SK-N-MC (cell line): ENCODE measurements around the gene HLA-DQB1.
"Not testable (repeated sequence)": the region's sequence is repeated elsewhere in the genome, so short reads cannot be mapped to it uniquely, and the experiment has no call there.

Experiments
- DNase-seq: peaks from one replicate; pipeline ENCODE4 v3.0.0-alpha.2; 2011; ENCODE audit warnings: low read depth, low spot score
- H3K27ac ChIP-seq: fragments of 200-600 bp; sonication (generic); 2 replicates; pipeline ENCODE4 v1.5.1; 2016; ENCODE audit warnings: mixed run types
- H3K36me3 ChIP-seq: fragments of 200-600 bp; sonication (generic); 2 replicates; pipeline ENCODE4 v1.6.1; 2017; ENCODE audit warnings: antibody characterized with exemption, low read length, mixed read lengths; ENCODE audit not compliant: insufficient read depth
- H3K4me3 ChIP-seq: fragments of 200-600 bp; sonication (generic); 2 replicates; pipeline ENCODE4 v1.5.1; 2016
- H3K9ac ChIP-seq: fragments of 200-600 bp; sonication (generic); 2 replicates; pipeline ENCODE4 v1.8.0; 2017; ENCODE audit warnings: mixed run types, mixed read lengths; ENCODE audit not compliant: insufficient read length
- H3K9me3 ChIP-seq: fragments of 200-600 bp; sonication (generic); 2 replicates; pipeline ENCODE4 v1.6.1; 2017; ENCODE audit warnings: low read depth, mild to moderate bottlenecking, antibody characterized with exemption, low read length, moderate library complexity, mixed read lengths
- EZH2 ChIP-seq: fragments of 200-600 bp; sonication (generic); IDR thresholded peaks from one replicate; pipeline ENCODE4 v1.6.1; 2017; ENCODE audit warnings: antibody characterized with exemption
- FOXP2 ChIP-seq: optimal IDR thresholded peaks from 2 replicates; pipeline ENCODE3; 2011; ENCODE audit warnings: mild to moderate bottlenecking, moderate library complexity; ENCODE audit not compliant: insufficient read depth; ENCODE audit errors: extremely low read length, control extremely low read depth
- POLR2AphosphoS5 ChIP-seq: IDR thresholded peaks from 2 replicates; pipeline ENCODE4 v1.6.1; 2012; ENCODE audit warnings: mild to moderate bottlenecking, low read depth, low read length, borderline replicate concordance

The HLA-DQB1 gene

GRCh38 chr6:32637883-32638282 lies 28.6 kb downstream of the HLA-DQB1 start:
- H3K4me3 ChIP-seq, result no peak overlapping the region
- TF ChIP-seq FOXP2 (no peak), POLR2AphosphoS5 (no peak), EZH2 (no peak)
- no peak overlapping the region for H3K27ac ChIP-seq
- no peak for DNase-seq
- no peaks in the 10 kb centered on the region for H3K36me3 ChIP-seq
- H3K9ac ChIP-seq, result no peak overlapping the region
- no peaks in the 10 kb centered on the region for H3K9me3 ChIP-seq

- TF ChIP-seq FOXP2 (no peak), POLR2AphosphoS5 (no peak), EZH2 (no peak)
- no peak for DNase-seq
- Histone ChIP-seq H3K4me3 (no peak within 1 kb of the TSS), H3K9ac (no peak within 1 kb of the TSS), H3K9me3 (no peaks in the 10 kb centered on the region), H3K36me3 (no peaks in the 10 kb centered on the region), H3K27ac (no peak within 1 kb of the TSS)
Measured at GRCh38 chr6:32637219-32637880, 29.1 kb downstream of the HLA-DQB1 start, which contains the start of gene HLA-DQA1. HLA-DQA1 (plus strand) TSS chr6:32637406; CDS start chr6:32637459, 53 bp downstream.

- no peak for TF ChIP-seq POLR2AphosphoS5
- no peak for TF ChIP-seq FOXP2
- TF ChIP-seq EZH2, result no peak
- no peak overlapping the region for H3K4me3 ChIP-seq
- no peak for DNase-seq
- H3K9me3 ChIP-seq, result no peaks in the 10 kb centered on the region
- no peaks in the 10 kb centered on the region for H3K36me3 ChIP-seq
- H3K9ac ChIP-seq, result no peak overlapping the region
- H3K27ac ChIP-seq, result no peak overlapping the region
Measured at GRCh38 chr6:32635526-32636123, 30.8 kb downstream of the HLA-DQB1 start.

- not testable (repeated sequence) for H3K27ac ChIP-seq, DNase-seq, H3K9ac ChIP-seq, H3K4me3 ChIP-seq, H3K36me3 ChIP-seq, H3K9me3 ChIP-seq
Measured at GRCh38 chr6:32629793-32630192, 36.7 kb downstream of the HLA-DQB1 start.

GRCh38 chr6:32627831-32628230 lies 38.6 kb downstream of the HLA-DQB1 start:
- DNase-seq, result no peak

GRCh38 chr6:32627249-32627648 lies 39.2 kb downstream of the HLA-DQB1 start:
- H3K9ac ChIP-seq, result no peak overlapping the region
- no peak for TF ChIP-seq EZH2
- TF ChIP-seq POLR2AphosphoS5, result no peak
- no peak for TF ChIP-seq FOXP2

More at GRCh38 chr6:32627831-32628230, 38.6 kb downstream of the HLA-DQB1 start:
- H3K9me3 ChIP-seq, result no peaks in the 10 kb centered on the region
- H3K27ac ChIP-seq, result no peak overlapping the region
- no peak overlapping the region for H3K4me3 ChIP-seq
- H3K9ac ChIP-seq, result no peak overlapping the region
- TF ChIP-seq POLR2AphosphoS5 (no peak), EZH2 (no peak), FOXP2 (no peak)
- H3K36me3 ChIP-seq, result no peaks in the 10 kb centered on the region

GRCh38 chr6:32625137-32625536 lies 41.3 kb downstream of the HLA-DQB1 start:
- no peak overlapping the region for H3K9ac ChIP-seq
- no peak for TF ChIP-seq POLR2AphosphoS5
- TF ChIP-seq FOXP2, result no peak
- H3K27ac ChIP-seq, result no peak overlapping the region
- no peak overlapping the region for H3K4me3 ChIP-seq
- no peaks in the 10 kb centered on the region for H3K9me3 ChIP-seq
- H3K36me3 ChIP-seq, result no peaks in the 10 kb centered on the region
- no peak for DNase-seq

More at GRCh38 chr6:32627249-32627648, 39.2 kb downstream of the HLA-DQB1 start:
- Histone ChIP-seq H3K36me3 (no peaks in the 10 kb centered on the region), H3K4me3 (no peak overlapping the region), H3K9me3 (no peaks in the 10 kb centered on the region), H3K27ac (no peak overlapping the region)
- no peak for DNase-seq

- TF ChIP-seq EZH2 (no peak), POLR2AphosphoS5 (no peak), FOXP2 (no peak)
- H3K27ac ChIP-seq, result no peak overlapping the region
- no peak overlapping the region for H3K4me3 ChIP-seq
- no peak for DNase-seq
- H3K36me3 ChIP-seq, result no peaks in the 10 kb centered on the region
- no peak overlapping the region for H3K9ac ChIP-seq
- H3K9me3 ChIP-seq, result no peaks in the 10 kb centered on the region
Measured at GRCh38 chr6:32624565-32624964, 41.9 kb downstream of the HLA-DQB1 start.

- Histone ChIP-seq H3K4me3 (no peak overlapping the region), H3K27ac (no peak overlapping the region), H3K36me3 (no peaks in the 10 kb centered on the region), H3K9ac (no peak overlapping the region), H3K9me3 (no peaks in the 10 kb centered on the region)
- no peak for TF ChIP-seq EZH2
- TF ChIP-seq FOXP2, result no peak
- TF ChIP-seq POLR2AphosphoS5, result no peak
- DNase-seq, result no peak
Measured at GRCh38 chr6:32623693-32624092, 42.8 kb downstream of the HLA-DQB1 start.
